CD4-positive, alpha-beta T cell treated with Interleukin-6 at 100 ng/mL for 8 hours (primary cell): ENCODE results near the gene STARD3.

Experiments used
- DNase-seq: peaks from one replicate; pipeline ENCODE4 v3.0.0-alpha.2; 2020; ENCODE audit warnings: mixed read lengths, low spot score

Gene STARD3

DNA sequence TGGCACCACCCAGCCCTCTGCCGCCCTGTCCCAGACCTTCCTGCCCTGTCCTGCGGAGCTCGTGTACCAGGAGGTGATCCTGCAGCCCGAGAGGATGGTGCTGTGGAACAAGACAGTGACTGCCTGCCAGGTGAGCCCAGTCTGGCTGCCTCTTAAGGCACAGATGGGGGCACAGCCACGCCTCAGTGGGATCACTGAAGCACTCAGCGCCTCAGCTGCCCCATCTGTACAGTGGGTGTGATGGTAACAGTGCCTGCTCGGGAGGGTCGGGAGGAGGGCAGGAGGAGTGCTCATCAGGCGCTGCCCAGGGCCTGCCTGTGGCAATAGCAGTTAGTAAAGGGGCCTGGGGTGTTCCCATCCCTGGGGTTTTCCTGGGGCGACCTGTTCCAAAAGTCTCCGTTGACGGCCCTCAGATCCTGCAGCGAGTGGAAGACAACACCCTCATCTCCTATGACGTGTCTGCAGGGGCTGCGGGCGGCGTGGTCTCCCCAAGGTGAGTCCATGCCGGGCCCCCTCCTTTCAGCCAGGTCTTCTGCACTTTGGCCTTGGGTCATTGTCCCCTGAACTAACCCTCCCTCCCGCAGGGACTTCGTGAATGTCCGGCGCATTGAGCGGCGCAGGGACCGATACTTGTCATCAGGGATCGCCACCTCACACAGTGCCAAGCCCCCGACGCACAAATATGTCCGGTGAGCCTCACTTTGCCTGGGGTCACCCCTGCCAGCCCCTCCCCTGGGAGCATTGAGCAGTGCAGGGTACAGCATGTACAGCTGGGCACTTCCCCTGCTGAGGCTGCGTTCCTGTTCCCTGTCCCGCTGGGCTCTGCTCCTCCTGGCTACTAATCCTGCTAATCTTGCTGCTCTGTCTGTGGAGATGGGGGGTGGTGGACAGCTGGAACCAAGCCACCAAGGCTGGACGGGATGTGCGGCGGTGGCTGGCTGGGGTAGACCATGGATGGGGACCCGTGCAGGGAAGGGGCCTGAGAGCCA is 23.7 kb downstream of the STARD3 start:
- DNase-seq, result no peak

DNA sequence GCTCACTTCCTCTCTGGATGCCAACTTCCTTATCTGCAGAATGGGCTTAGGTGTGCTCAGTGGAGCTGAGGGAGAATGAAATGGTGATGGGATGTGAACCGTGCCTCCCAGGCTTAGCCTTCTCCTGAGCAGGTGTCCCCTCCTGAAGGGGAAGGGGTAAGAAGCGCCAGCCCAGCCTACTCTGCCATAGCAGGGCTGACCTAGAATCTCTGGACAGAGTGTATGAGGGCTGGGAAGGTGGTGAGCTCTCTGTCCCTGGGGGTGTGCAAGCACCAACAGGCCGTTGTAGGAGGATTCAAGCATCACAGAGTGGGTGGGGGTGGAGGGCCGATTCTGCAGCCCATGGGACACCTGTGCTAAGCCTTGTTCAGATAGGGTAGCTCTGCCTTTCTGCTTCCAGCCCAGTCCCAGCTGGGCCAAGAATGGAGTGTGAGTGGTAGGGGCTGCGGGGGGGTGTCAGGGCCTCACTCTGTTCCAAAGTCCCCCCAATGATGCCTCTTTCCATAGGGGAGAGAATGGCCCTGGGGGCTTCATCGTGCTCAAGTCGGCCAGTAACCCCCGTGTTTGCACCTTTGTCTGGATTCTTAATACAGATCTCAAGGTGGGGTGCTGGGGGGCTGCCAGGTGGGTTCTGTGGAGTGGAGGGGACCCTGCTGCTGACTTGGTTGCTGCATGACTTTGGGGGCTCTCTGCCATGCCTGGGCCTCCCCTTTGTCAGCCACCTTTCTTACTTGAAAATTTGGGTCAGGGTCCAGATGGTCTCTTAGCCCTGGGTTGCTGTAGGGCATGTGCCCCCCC is 25.0 kb downstream of the STARD3 start:
- DNase-seq, result no peak

DNA sequence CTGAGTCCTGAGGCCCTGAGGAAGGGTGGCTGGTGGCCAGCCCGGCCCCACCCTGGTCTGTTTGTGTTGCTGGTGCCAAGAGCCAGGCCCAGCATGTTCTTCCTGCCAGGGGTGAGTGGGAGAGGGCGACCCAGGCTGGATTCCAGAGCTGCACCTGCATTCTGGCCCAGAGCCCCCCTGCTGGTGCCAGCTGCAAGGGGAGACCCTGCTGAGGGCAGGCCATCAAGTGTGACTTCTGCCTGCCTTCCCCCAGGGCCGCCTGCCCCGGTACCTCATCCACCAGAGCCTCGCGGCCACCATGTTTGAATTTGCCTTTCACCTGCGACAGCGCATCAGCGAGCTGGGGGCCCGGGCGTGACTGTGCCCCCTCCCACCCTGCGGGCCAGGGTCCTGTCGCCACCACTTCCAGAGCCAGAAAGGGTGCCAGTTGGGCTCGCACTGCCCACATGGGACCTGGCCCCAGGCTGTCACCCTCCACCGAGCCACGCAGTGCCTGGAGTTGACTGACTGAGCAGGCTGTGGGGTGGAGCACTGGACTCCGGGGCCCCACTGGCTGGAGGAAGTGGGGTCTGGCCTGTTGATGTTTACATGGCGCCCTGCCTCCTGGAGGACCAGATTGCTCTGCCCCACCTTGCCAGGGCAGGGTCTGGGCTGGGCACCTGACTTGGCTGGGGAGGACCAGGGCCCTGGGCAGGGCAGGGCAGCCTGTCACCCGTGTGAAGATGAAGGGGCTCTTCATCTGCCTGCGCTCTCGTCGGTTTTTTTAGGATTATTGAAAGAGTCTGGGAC is 25.8 kb downstream of the STARD3 start:
- DNase-seq, result no peak

DNA sequence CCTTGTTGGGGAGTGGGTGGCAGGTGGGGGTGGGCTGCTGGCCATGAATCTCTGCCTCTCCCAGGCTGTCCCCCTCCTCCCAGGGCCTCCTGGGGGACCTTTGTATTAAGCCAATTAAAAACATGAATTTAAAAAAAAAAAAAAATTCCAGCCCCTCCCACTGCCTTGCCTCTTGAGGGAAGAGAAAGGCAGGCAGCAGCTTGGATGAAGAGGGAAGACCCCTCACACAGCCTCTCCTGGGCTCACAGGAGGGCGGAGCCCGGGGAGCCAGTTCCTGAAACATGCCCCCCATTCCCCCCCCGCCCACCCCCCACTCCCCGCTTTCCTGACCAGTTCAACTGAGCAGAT is 26.4 kb downstream of the STARD3 start:
- no peak for DNase-seq

DNA sequence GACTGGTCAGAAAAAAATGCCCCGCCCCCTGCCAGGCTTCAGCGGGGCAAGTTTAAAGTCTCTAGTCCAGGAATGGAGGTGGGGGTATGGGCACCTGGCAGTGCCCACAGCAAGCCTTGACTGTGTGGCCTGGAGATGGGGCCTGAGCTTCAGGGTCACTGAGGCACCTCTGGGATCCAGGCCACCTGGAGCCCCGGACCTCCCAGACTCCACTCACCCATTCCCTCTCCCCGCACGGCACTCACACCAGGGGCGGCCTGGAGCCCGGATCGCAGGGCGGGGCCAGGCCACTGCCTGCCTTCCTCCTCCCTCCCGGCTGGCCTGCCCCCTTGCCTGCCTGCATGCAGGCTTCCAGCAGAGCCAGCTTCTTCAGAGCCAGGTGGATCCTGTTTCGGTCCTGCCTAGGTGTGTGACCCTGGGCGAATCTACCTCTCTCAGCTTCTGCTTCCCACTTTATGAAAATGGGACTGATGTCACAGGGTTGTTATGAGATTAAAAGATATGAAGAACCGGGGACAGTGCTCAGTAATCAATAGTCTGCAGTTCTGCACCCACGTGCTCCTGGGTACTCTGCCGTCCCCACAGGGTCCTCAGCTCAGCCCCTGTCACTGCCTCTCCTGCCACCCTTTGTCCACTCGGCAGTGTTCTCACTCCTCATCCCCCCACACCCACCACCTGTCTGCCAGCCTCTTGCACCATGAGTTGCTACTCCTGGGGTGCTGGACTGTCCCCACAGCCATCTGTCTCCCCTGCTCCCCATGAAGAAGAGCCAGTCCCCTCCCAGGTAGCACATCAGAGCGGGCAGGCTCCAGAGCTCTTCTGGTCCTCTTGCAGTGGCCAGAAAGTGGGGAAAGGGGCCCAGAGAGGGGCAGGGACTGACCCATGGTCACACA is 27.0 kb downstream of the STARD3 start:
- DNase-seq, result no peak

DNA sequence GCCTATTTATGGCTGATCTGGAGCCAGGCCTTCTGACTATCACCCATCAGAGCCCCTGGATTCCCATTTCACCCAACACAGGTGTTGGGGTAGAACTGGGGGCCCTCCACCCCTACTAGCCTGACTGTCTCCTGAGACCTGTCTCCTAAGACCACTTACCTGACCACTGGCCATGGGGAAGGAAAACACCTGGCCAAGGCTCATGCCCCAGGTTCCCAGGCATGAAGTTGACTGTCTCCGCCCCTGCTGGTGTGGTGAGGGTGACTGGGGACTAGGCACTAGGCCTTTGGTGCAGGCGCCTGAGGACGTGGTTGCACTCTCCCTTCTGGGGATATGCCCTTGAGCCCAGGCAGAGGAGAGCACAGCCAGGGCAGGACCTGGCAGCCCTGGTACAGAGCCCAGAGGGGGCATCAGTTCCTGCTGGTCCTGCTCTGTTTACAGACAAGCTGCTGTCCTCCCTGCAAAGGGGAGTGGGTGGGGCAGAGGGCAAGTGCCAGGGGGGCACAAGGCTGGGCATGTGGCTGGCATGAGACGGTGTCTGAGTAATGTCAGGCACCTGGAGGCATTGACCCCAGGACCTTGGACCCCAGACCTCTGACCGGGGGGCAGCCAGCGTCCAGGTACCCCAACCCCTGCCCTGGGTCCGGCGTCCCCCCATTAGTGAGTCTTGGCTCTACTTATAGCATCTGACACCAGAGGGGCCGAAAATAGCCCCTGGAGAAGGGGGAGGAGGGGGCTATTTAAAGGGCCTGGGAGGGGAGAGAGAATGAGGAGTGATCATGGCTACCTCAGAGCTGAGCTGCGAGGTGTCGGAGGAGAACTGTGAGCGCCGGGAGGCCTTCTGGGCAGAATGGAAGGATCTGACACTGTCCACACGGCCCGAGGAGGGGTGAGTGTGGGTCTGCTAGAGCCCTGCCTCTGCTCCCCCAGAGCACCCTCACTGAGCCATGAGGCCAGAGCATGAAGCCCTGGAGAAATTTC is 27.9 kb downstream of the STARD3 start, which contains the start of gene TCAP:
TSS of gene TCAP (plus strand) at position 769 of the 981 bp plus-strand sequence. CDS start at position 780, 11 bp downstream.
- no peak for DNase-seq

DNA sequence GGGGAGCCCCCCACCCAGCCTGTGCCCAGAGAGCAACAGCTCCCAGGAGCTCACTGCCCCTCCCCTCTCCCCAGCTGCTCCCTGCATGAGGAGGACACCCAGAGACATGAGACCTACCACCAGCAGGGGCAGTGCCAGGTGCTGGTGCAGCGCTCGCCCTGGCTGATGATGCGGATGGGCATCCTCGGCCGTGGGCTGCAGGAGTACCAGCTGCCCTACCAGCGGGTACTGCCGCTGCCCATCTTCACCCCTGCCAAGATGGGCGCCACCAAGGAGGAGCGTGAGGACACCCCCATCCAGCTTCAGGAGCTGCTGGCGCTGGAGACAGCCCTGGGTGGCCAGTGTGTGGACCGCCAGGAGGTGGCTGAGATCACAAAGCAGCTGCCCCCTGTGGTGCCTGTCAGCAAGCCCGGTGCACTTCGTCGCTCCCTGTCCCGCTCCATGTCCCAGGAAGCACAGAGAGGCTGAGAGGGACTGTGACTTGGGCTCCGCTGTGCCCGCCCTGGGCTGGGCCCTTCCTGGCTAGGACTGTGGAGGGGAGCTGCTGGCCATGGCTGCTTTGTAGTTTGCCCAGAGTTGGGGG is 28.8 kb downstream of the STARD3 start:
- no peak for DNase-seq

DNA sequence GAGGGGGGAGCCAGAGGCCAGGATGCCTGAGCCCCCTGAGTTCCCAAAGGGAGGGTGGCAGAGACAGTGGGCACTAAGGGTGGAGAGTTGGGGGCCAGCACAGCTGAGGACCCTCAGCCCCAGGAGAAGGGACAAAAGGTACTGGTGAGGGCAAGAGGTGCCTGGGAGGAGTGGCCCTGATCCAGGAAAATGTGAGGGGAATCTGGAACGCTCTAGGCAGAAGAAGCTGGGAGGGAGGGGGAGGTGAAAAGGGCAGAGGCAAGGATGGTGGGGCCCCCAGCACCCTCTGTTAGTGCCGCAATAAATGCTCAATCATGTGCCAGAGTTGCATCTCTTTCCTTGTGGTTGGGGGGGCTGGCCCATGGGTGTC is 29.3 kb downstream of the STARD3 start:
- DNase-seq, result no peak

DNA sequence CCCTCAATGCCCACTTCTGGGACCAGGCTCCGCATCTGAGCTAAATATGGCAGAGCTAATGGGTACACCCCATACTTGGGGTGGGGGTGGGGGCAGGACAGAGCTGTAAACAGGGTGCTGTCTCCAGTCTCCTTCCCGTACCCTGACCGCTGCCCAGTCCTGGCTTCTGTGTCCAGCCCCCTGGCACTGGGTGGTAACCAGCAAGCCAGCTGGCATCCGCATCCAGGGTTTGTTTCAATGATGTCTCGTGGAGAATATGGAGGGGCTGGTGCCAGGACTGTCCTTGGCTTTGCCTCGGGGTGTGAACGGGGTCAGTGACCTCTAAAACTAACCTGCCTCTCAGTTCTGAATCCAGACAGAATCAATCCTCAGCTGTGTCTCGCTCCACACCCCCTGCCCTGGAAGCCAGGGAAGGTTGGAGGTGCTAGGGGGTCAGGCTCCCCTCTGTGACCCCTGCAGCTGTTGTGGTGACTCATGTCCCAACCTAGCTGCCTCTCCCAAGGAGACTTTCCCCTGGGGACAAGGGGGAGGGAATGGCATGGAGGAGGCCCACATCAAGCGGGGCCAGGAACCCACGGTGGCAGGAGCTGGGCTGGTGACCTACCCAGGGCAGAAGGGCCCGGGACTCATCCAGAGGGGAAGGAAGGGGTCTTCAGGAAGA is 29.8 kb downstream of the STARD3 start:
- DNase-seq, result no peak

DNA sequence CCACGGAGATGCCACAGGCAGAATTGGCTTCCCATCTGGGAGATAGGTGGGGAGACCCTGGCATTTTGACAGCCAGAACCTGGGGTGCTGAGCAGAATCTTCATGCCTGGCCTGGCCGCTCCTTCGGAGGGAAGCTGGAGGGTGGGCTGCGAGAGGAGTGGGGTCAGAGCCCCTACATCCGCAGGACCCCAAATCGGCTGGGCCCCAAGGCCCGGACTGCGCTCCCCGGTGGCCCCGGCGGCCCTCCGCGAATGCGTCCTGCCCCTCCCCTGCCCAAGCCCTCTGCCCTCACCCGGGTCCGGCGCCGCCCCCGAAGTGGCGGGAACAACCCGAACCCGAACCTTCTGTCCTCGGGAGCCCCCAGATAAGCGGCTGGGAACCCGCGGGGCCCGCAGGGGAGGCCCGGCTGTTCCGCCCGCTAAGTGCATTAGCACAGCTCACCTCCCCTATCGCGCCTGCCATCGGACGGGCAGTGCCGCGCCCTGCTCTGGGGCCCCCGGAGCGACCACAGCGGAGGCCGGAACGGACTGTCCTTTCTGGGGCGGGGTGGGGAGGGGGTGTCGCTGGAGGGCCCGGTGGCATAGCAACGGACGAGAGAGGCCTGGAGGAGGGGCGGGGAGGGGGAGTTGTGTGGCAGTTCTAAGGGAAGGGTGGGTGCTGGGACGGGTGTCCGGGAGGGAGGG is 30.5 kb downstream of the STARD3 start:
- DNase-seq, result no peak

DNA sequence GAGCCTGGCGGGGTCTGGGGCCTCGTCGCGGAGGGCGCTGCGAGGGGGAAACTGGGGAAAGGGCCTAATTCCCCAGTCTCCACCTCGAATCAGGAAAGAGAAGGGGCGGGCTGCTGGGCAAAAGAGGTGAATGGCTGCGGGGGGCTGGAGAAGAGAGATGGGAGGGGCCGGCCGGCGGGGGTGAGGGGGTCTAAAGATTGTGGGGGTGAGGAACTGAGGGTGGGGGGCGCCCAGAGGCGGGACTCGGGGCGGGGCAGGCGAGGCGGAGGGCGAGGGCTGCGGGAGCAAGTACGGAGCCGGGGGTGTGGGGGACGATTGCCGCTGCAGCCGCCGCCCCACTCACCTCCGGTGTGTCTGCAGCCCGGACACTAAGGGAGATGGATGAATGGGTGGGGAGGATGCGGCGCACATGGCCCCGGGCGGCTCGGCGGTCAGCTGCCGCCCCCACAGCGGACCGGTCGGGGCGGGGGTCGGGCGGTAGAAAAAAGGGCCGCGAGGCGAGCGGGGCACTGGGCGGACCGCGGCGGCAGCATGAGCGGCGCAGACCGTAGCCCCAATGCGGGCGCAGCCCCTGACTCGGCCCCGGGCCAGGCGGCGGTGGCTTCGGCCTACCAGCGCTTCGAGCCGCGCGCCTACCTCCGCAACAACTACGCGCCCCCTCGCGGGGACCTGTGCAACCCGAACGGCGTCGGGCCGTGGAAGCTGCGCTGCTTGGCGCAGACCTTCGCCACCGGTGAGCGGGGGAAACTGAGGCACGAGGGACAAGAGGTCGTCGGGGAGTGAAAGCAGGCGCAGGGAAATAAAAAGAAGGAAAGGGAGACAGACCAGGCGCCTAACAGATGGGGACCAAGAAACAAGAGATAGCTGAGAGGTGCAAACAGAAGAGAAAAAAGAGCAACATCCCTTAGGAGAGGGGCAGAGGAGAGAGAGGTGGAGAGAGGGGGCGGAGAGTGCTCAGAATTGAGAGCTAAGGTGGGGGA is 31.3 kb downstream of the STARD3 start, which contains the start of gene PNMT:
TSS of gene PNMT (plus strand) at position 509 of the 980 bp plus-strand sequence. CDS start at position 532, 23 bp downstream.
- peak; percentile 70 for DNase-seq

DNA sequence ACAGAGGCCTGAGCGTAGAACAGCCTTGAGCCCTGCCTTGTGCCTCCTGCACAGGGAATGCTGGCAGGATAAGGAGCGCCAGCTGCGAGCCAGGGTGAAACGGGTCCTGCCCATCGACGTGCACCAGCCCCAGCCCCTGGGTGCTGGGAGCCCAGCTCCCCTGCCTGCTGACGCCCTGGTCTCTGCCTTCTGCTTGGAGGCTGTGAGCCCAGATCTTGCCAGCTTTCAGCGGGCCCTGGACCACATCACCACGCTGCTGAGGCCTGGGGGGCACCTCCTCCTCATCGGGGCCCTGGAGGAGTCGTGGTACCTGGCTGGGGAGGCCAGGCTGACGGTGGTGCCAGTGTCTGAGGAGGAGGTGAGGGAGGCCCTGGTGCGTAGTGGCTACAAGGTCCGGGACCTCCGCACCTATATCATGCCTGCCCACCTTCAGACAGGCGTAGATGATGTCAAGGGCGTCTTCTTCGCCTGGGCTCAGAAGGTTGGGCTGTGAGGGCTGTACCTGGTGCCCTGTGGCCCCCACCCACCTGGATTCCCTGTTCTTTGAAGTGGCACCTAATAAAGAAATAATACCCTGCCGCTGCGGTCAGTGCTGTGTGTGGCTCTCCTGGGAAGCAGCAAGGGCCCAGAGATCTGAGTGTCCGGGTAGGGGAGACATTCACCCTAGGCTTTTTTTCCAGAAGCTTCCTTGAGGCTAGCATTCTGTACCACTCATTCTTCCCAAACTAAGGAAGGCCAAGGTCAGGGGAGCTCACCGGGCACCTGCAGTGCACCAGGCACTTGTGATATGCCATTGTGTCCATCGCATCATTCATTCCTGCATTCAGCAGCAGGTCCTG is 33.2 kb downstream of the STARD3 start:
- DNase-seq, result no peak

DNA sequence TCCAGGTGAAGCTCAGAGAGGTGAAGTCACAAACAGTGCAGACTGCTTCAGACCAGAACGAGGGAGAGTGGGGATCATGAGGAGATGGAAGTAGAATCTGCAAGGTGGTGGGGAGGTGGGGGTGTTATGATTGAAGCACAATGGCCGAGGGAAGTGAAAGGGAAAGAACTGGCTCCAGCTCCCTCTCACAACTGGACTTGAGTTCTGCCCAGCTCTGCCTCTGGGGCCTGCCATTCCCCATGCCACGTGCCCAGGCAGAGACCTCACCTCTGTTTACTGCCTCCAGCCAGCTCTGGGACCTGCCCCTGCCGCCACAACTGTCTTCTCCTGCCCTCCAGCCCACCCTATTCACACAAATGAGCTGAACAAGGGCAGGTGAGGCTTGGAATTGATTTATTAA is 33.8 kb downstream of the STARD3 start:
- DNase-seq, result no peak

DNA sequence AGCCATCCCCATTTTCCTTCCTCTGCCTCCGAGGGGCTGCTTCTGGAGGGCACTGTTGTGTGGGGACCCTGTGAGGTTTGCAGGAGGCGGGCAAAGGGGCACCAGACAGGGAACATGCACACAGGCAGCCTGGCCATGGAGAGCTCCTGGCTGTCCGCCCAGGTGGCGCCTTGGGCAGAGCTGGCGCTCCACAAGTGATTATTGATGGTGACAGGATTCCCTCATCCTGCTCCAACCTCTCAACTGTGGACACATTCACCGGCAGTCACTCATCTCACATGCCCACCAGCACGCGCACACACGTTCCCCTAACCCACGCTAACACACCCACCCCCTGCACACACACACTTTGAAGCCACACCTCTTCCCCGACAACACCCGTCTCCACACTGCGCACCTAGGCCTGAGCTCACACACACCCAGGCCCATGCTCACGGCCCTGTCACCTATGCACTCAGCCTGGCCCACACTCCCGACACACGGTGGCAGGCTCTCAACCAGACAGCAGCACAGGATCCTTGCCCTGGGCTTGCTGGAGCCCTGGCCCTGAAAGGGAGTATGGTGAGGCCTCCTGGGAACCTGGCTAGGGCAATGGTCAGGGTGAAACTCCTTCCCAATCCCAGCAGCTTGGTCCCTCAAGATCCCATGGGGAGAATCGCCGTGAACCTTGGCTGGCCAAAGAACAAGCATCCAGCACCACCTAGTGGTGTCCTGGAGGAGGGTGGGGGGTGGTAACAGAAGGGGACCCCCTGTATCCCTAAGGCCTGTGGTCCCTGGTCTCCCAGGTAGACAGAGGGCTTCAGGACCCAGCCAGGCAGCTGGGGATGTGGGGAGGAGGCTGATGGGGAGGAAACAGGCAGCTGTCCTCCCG is 34.9 kb downstream of the STARD3 start:
- DNase-seq, result no peak
